B cell (primary cell): ENCODE data around the gene ATAD3B. TPM values are rescaled to one million over a fixed set of nuclear protein-coding genes. Genes with fewer than 3 reads are reported as not detected.

Source experiments
- ATAC-seq: fragments of 200-7000 bp; cut with Tn5 transposase; one replicate; pipeline ENCODE4 v1.10.0; 2021; ENCODE audit warnings: low read depth, mild to moderate bottlenecking, moderate number of reproducible peaks, moderate library complexity
- CTCF ChIA-PET: fragments of 350-600 bp; sonication (Branson Sonifier 250); formaldehyde crosslinking; loops from one replicate; lab custom pipeline; 2021; ENCODE audit warnings: antibody characterized with exemption, inconsistent platforms; lab: Charles Lee
- POLR2A ChIA-PET: fragments of 350-600 bp; sonication (Branson Sonifier 250); formaldehyde crosslinking; loops from one replicate; lab custom pipeline; 2021; ENCODE audit warnings: antibody characterized with exemption; lab: Charles Lee
- DNase-seq: peaks from one replicate; pipeline ENCODE4 v3.0.0; 2013
- H2AFZ ChIP-seq: 2 replicates; pipeline ENCODE4 v1.6.1; 2012; ENCODE audit warnings: mild to moderate bottlenecking, low read depth, low read length; ENCODE audit not compliant: insufficient read depth, poor library complexity, severe bottlenecking
- H3K27ac ChIP-seq, 2 donors: 1 replicate in 1 of 2; 2 replicates in 1 of 2; pipeline ENCODE4 v1.5.1; 2012 to 2013; ENCODE audit warnings: low read length in 2 of 2, mild to moderate bottlenecking in 2 of 2, moderate library complexity in 1 of 2
- H3K27me3 ChIP-seq, 4 experiments: fragments of 200-600 bp in 1 of 4; sonication (generic) in 1 of 4; replicated peaks in 1 of 4; 1 replicate in 2 of 4; 2 replicates in 2 of 4; pipeline versions ENCODE4 v1.6.1 to v1.7.0; 2013 to 2016; ENCODE audit warnings: low read length in 3 of 4, mild to moderate bottlenecking in 2 of 4, mixed read lengths in 1 of 4, moderate library complexity in 1 of 4; ENCODE audit not compliant: insufficient read depth in 4 of 4, control insufficient read depth in 3 of 4; ENCODE audit errors: control extremely low read depth in 1 of 4
- H3K36me3 ChIP-seq, 2 experiments: replicated peaks in 1 of 2; 1 replicate in 1 of 2; 2 replicates in 1 of 2; pipeline versions ENCODE4 v1.6.1 to v1.7.1; 2013; ENCODE audit warnings: low read length in 1 of 2; ENCODE audit not compliant: insufficient read depth in 2 of 2, control insufficient read depth in 1 of 2; ENCODE audit errors: control extremely low read depth in 1 of 2, extremely low read depth in 1 of 2
- H3K4me1 ChIP-seq, 2 donors: fragments of 200-600 bp in 1 of 2; sonication (generic) in 1 of 2; 1 replicate in 1 of 2; 2 replicates in 1 of 2; pipeline versions ENCODE4 v1.5.1 to v1.6.1; 2013 to 2017; ENCODE audit warnings: low read length in 2 of 2; ENCODE audit not compliant: control insufficient read depth in 2 of 2, insufficient read depth in 2 of 2
- H3K4me2 ChIP-seq: replicated peaks from 2 replicates; pipeline ENCODE3; 2012; ENCODE audit warnings: mild to moderate bottlenecking, low read depth, low read length; ENCODE audit not compliant: poor library complexity, severe bottlenecking
- H3K4me3 ChIP-seq, 5 experiments: fragments of 200-600 bp in 1 of 5; sonication (generic) in 1 of 5; 1 replicate in 3 of 5; 2 replicates in 2 of 5; pipeline versions ENCODE4 v1.5.1 to v1.7.0; 2011 to 2016; ENCODE audit warnings: low read length in 4 of 5, mild to moderate bottlenecking in 4 of 5, low read depth in 2 of 5, control low read depth in 1 of 5, moderate library complexity in 1 of 5; ENCODE audit not compliant: insufficient read depth in 1 of 5; ENCODE audit errors: control extremely low read depth in 1 of 5, extremely low read depth in 1 of 5
- H3K79me2 ChIP-seq: fragments of 200-600 bp; sonication (generic); one replicate; pipeline ENCODE4 v1.6.0; 2016; ENCODE audit warnings: low read length; ENCODE audit not compliant: control insufficient read depth, insufficient read depth
- H3K9ac ChIP-seq: fragments of 200-600 bp; sonication (generic); 2 replicates; pipeline ENCODE4 v1.6.1; 2017; ENCODE audit warnings: mild to moderate bottlenecking, low read length, moderate library complexity
- H3K9me3 ChIP-seq, 3 donors: one replicate each; pipeline versions ENCODE4 v1.6.1 to v1.7.1; 2013; ENCODE audit warnings: low read length in 2 of 3; ENCODE audit not compliant: control insufficient read depth in 2 of 3, insufficient read depth in 1 of 3; ENCODE audit errors: control extremely low read depth in 1 of 3
- H4K20me1 ChIP-seq: 2 replicates; pipeline ENCODE4 v1.6.0; 2012; ENCODE audit warnings: mild to moderate bottlenecking, low read length; ENCODE audit not compliant: insufficient read depth, control insufficient read depth, poor library complexity, severe bottlenecking
- H3K27ac Mint-ChIP-seq: one replicate; pipeline ENCODE4 v1.8.0; 2021; ENCODE audit warnings: mixed read lengths
- H3K27me3 Mint-ChIP-seq: one replicate; pipeline ENCODE4 v1.8.0; 2021; ENCODE audit warnings: mixed read lengths
- H3K4me1 Mint-ChIP-seq: one replicate; pipeline ENCODE4 v1.8.0; 2021; ENCODE audit warnings: mixed read lengths
- H3K4me3 Mint-ChIP-seq: one replicate; pipeline ENCODE4 v1.8.0; 2021; ENCODE audit warnings: mixed read lengths
- H3K9me3 Mint-ChIP-seq: one replicate; pipeline ENCODE4 v1.8.0; 2022; ENCODE audit warnings: mixed read lengths; ENCODE audit not compliant: insufficient read depth
- CTCF ChIP-seq: fragments of 200-600 bp; IDR thresholded peaks from one replicate; pipeline ENCODE4 v1.8.0; 2022; ENCODE audit warnings: antibody characterized with exemption, mild to moderate bottlenecking
- EZH2 ChIP-seq: IDR thresholded peaks from 2 replicates; pipeline ENCODE4 v1.6.1; 2012; ENCODE audit warnings: borderline replicate concordance, low read depth, mild to moderate bottlenecking, moderate library complexity, low read length; ENCODE audit not compliant: insufficient read depth, poor library complexity, severe bottlenecking
- whole genome bisulfite sequencing: methylation state at CpG from one replicate; pipeline ENCODE4 v1.1.5; 2013; ENCODE audit warnings: missing lambda C conversion rate; ENCODE audit not compliant: insufficient coverage; 5-methylcytosine and 5-hydroxymethylcytosine counted together
- intact Hi-C: fragments of 100-400 bp; cut with micrococcal nuclease; formaldehyde crosslinking; loops from one replicate; pipeline ENCODE4 v1.10.0; 2022
- polyA plus RNA-seq: library from polyadenylated mRNA; depleted of rRNA; stranded (reverse); fragments of >200 nt; gene quantifications from 2 replicates; pipeline ENCODE4 v1.2.3, GENCODE V29; 2012
- total RNA-seq, 2 donors: library from RNA; stranded (reverse); fragments of 120-200 nt in 1 of 2; gene quantifications; 1 replicate in 1 of 2; 2 replicates in 1 of 2; pipeline versions ENCODE4 v1.2.3 to v1.2.4, GENCODE V29; 2013 to 2022

ATAD3B gene
- total and polyA plus RNA-seq, 2 donors (not counting 1 experiment from before 2014, with no cell fraction given), result 50.9 to 51.5 TPM

DNA sequence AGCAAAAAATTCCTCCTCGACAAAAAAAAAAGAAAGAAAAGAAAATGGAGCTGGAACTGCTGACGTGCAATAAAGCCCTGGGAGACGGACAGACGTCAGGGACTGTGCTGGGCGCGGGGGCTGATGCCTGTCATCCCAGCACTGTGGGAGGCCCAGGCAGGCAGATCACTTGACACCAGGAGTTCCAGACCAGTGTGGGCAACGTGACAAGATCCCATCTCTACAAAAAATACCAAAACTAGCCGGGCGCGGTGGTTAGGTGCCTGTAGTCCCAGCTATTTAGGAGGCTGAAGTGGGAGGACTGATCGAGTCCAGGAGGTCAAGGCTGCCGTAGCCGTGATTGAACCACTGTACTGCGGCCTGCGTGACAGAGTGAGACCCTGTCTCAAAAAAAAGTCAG, 46.9 kb upstream of the ATAD3B start:
- intact Hi-C loops, result no loop called here
- Mint-ChIP-seq H3K4me3 (no peak overlapping the region), H3K9me3 (no peaks in the 10 kb centered on the region), H3K27me3 (peaks cover 34% of the 10 kb centered on the region), H3K4me1 (peaks cover 3% of the 10 kb centered on the region), H3K27ac (no peak overlapping the region)
- no peak overlapping the region for H3K27ac ChIP-seq
- ATAC-seq, result no peak
- POLR2A ChIA-PET, result interaction anchor here (1.4 kb wide), 1 partner anchor 14 kb away, joined by 3 read pairs; no protein-coding TSS in a partner anchor
- H3K79me2 ChIP-seq, result no peaks in the 10 kb centered on the region
- H3K9me3 ChIP-seq, result peaks cover 0 to 8% (median 0%) of the 10 kb centered on the region in 3 donors
- DNase-seq, result no peak
- peaks cover 0 to 3% of the 10 kb centered on the region in 2 donors for H3K4me1 ChIP-seq
- no peak overlapping the region for H2AFZ ChIP-seq
- H4K20me1 ChIP-seq, result no peaks in the 10 kb centered on the region
- 97% methylated on average over 14 of the region's 15 CpGs for WGBS
- TF ChIP-seq EZH2 (no peak), CTCF (no peak)
- no peak overlapping the region for H3K4me3 ChIP-seq
- peaks cover 0 to 39% (median 8%) of the 10 kb centered on the region in 4 experiments for H3K27me3 ChIP-seq
- CTCF ChIA-PET, result interaction anchor here (0.6 kb wide), 1 partner anchor 317 kb away, joined by 3 read pairs; no protein-coding TSS in a partner anchor
- H3K4me2 ChIP-seq, result no peak overlapping the region
- H3K9ac ChIP-seq, result no peak overlapping the region
- no peaks in the 10 kb centered on the region for H3K36me3 ChIP-seq

- CTCF ChIA-PET, result interaction anchor here (0.6 kb wide), 1 partner anchor 317 kb away, joined by 3 read pairs; no protein-coding TSS in a partner anchor
- Histone ChIP-seq H3K36me3 (no peaks in the 10 kb centered on the region), H2AFZ (no peak overlapping the region), H3K4me2 (no peak overlapping the region), H3K79me2 (no peaks in the 10 kb centered on the region), H3K27ac (no peak overlapping the region), H3K4me3 (no peak overlapping the region), H4K20me1 (no peaks in the 10 kb centered on the region), H3K27me3 (peaks cover 0 to 42% (median 8%) of the 10 kb centered on the region in 4 experiments), H3K4me1 (peaks cover 0 to 3% of the 10 kb centered on the region in 2 donors), H3K9me3 (peaks cover 0 to 8% (median 0%) of the 10 kb centered on the region in 3 donors), H3K9ac (no peak overlapping the region)
- ATAC-seq (no peak), DNase-seq (no peak)
- no peaks in the 10 kb centered on the region for H3K9me3 Mint-ChIP-seq
- POLR2A ChIA-PET, result interaction anchor here (0.7 to 1.4 kb wide), 2 partner anchors 13 to 73 kb away, joined by 3 read pairs; no protein-coding TSS in a partner anchor
- no peak overlapping the region for H3K4me3 Mint-ChIP-seq
- WGBS, result 84% methylated on average over 5 of the region's 12 CpGs
- no peak overlapping the region for H3K27ac Mint-ChIP-seq
- H3K4me1 Mint-ChIP-seq, result peaks cover 3% of the 10 kb centered on the region
- no peak for TF ChIP-seq EZH2
- TF ChIP-seq CTCF, result no peak
- peaks cover 38% of the 10 kb centered on the region for H3K27me3 Mint-ChIP-seq
- intact Hi-C loops, result no loop called here
Measured at GRCh38 chr1:1425426-1425752, 46.2 kb upstream of the ATAD3B start.
